Measurements from ENCODE around the gene GRM7. TPM values are rescaled to one million over a fixed set of nuclear protein-coding genes. Genes with fewer than 3 reads are reported as not detected.

The GRM7 gene
- total RNA-seq, 2 experiments from 2014 or later = not detected

GRCh38 chr3:7282988-7283387 lies 422.1 kb downstream of the GRM7 start:
- intact Hi-C loops (cut with DNase I, micrococcal nuclease) = no loop called here
- DNase-seq = no peak
- TF ChIP-seq CTCF (IDR thresholded peaks at IDR 0.05) = no peak
- Mint-ChIP-seq H3K27ac (no peak overlapping the region), H3K9me3 (no peaks in the 10 kb centered on the region), H3K4me1 (ENCODE audit: low read depth) (no peaks in the 10 kb centered on the region), H3K27me3 (no peaks in the 10 kb centered on the region), H3K36me3 (ENCODE audit: low read depth) (no peaks in the 10 kb centered on the region), H3K4me3 (no peak overlapping the region)
- Histone ChIP-seq H3K4me1 (ENCODE audit: insufficient read depth, low read length) (no peaks in the 10 kb centered on the region), H3K27me3 (ENCODE audit: control insufficient read depth in 1 of 2, insufficient read depth in 2 of 2, low read length in 2 of 2) (no peaks in the 10 kb centered on the region), H3K9me3 (ENCODE audit: control insufficient read depth in 1 of 2, insufficient read depth in 1 of 2, low read length in 2 of 2) (no peaks in the 10 kb centered on the region), H3K27ac (ENCODE audit: low read depth in 1 of 2, low read length in 2 of 2) (no peak overlapping the region), H3K4me3 (ENCODE audit: low read length) (no peak overlapping the region), H3K36me3 (ENCODE audit: insufficient read depth, low read length) (no peaks in the 10 kb centered on the region)
- no peak for ATAC-seq (ENCODE audit: poor library complexity)
- ChIA-PET CTCF (no interaction called here), POLR2A (no interaction called here)

- Histone ChIP-seq H3K27me3 (ENCODE audit: control insufficient read depth in 1 of 2, insufficient read depth in 2 of 2, low read length in 2 of 2) (no peaks in the 10 kb centered on the region), H3K4me3 (ENCODE audit: low read length) (no peak overlapping the region), H3K9me3 (ENCODE audit: control insufficient read depth in 1 of 2, insufficient read depth in 1 of 2, low read length in 2 of 2) (no peaks in the 10 kb centered on the region), H3K4me1 (ENCODE audit: insufficient read depth, low read length) (no peaks in the 10 kb centered on the region), H3K27ac (ENCODE audit: low read depth in 1 of 2, low read length in 2 of 2) (no peak overlapping the region), H3K36me3 (ENCODE audit: insufficient read depth, low read length) (no peaks in the 10 kb centered on the region)
- DNase-seq = peak in 1 of 14 experiments; percentile 8
- Mint-ChIP-seq H3K4me1 (ENCODE audit: low read depth) (no peaks in the 10 kb centered on the region), H3K36me3 (ENCODE audit: low read depth) (no peaks in the 10 kb centered on the region), H3K27ac (no peak overlapping the region), H3K9me3 (no peaks in the 10 kb centered on the region), H3K27me3 (no peaks in the 10 kb centered on the region), H3K4me3 (no peak overlapping the region)
- ATAC-seq (ENCODE audit: poor library complexity) = no peak
- ChIA-PET POLR2A (no interaction called here), CTCF (no interaction called here)
- no peak for TF ChIP-seq CTCF (IDR thresholded peaks at IDR 0.05)
- intact Hi-C loops (cut with DNase I, micrococcal nuclease) = no loop called here
These were observed 424.6 kb downstream of the GRM7 start for GRCh38 chr3:7285505-7285904.

- Mint-ChIP-seq H3K27me3 (no peaks in the 10 kb centered on the region), H3K27ac (no peak overlapping the region), H3K36me3 (ENCODE audit: low read depth) (no peaks in the 10 kb centered on the region), H3K4me1 (ENCODE audit: low read depth) (no peaks in the 10 kb centered on the region), H3K4me3 (no peak overlapping the region), H3K9me3 (no peaks in the 10 kb centered on the region)
- Histone ChIP-seq H3K27me3 (ENCODE audit: control insufficient read depth in 1 of 2, insufficient read depth in 2 of 2, low read length in 2 of 2) (no peaks in the 10 kb centered on the region), H3K36me3 (ENCODE audit: insufficient read depth, low read length) (no peaks in the 10 kb centered on the region), H3K9me3 (ENCODE audit: control insufficient read depth in 1 of 2, insufficient read depth in 1 of 2, low read length in 2 of 2) (no peaks in the 10 kb centered on the region), H3K4me3 (ENCODE audit: low read length) (no peak overlapping the region), H3K4me1 (ENCODE audit: insufficient read depth, low read length) (no peaks in the 10 kb centered on the region), H3K27ac (ENCODE audit: low read depth in 1 of 2, low read length in 2 of 2) (no peak overlapping the region)
- no peak for ATAC-seq (ENCODE audit: poor library complexity)
- ChIA-PET CTCF (no interaction called here), POLR2A (no interaction called here)
- DNase-seq = no peak
- TF ChIP-seq CTCF (IDR thresholded peaks at IDR 0.05) = no peak
- intact Hi-C loops (cut with DNase I, micrococcal nuclease) = no loop called here
These were observed 427.2 kb downstream of the GRM7 start for GRCh38 chr3:7288133-7288532.
